ENCODE data around the gene OSM.
A peak's percentile ranks its signal among the peaks of the same experiment; 100 is the strongest.

OSM gene

GRCh38 chr22:30225220-30225927 lies 41.3 kb downstream of the OSM start:
- Histone ChIP-seq H3K4me1 (ENCODE audit: control insufficient read depth, insufficient read depth, low read length) (peaks cover 12% of the 10 kb centered on the region), H3K9me3 (ENCODE audit: control insufficient read depth, insufficient read depth, low read depth, low read length) (no peaks in the 10 kb centered on the region), H3K4me3 (ENCODE audit: low read depth, low read length) (no peak overlapping the region), H3K36me3 (ENCODE audit: control insufficient read depth in 2 of 2, insufficient read depth in 1 of 2, low read length in 2 of 2) (no peaks in the 10 kb centered on the region), H3K27ac (ENCODE audit: extremely low read depth, low read depth, low read length) (no peak overlapping the region)
- POLR2A ChIA-PET, result no interaction called here
- TF ChIP-seq ZNF514 (tag by site-specific recombination; IDR thresholded peaks at IDR 0.05), result no peak
- no peak for TF ChIP-seq PRDM4 (tag by site-specific recombination; IDR thresholded peaks at IDR 0.05)
- TF ChIP-seq ZNF747 (tag by site-specific recombination; IDR thresholded peaks at IDR 0.05), result no peak
- TF ChIP-seq IKZF3 (tag by site-specific recombination; IDR thresholded peaks at IDR 0.05), result no peak
- TF ChIP-seq ZFP41 (tag by site-specific recombination; IDR thresholded peaks at IDR 0.05; ENCODE audit: borderline replicate concordance), result no peak
- no peak for TF ChIP-seq SP7 (tag by site-specific recombination; IDR thresholded peaks at IDR 0.05)
- no peak for TF ChIP-seq ZNF501 (tag by site-specific recombination; IDR thresholded peaks at IDR 0.05)
- TF ChIP-seq MYNN (tag by site-specific recombination; IDR thresholded peaks at IDR 0.05; ENCODE audit: borderline replicate concordance), result no peak
- no peak for TF ChIP-seq OSR2 (tag by site-specific recombination; IDR thresholded peaks at IDR 0.05)
- TF ChIP-seq ZNF654 (tag by site-specific recombination; IDR thresholded peaks at IDR 0.05; ENCODE audit: low read depth), result no peak
- no peak for TF ChIP-seq ZNF488 (tag by site-specific recombination; IDR thresholded peaks at IDR 0.05)
- TF ChIP-seq KLF17 (tag by site-specific recombination; IDR thresholded peaks at IDR 0.05), result no peak
- no peak for TF ChIP-seq ZNF24 (tag by site-specific recombination; IDR thresholded peaks at IDR 0.05)
- CTCF ChIA-PET, result interaction anchor here (0.6 to 2.7 kb wide), 2 partner anchors 11 to 30 kb away, joined by 3 to 9 read pairs; no protein-coding TSS in a partner anchor

GRCh38 chr22:30224161-30224857 lies 42.3 kb downstream of the OSM start:
- TF ChIP-seq GLIS2 (tag by site-specific recombination; IDR thresholded peaks at IDR 0.05), result no peak
- 0 out of 2 replicates have a peak, but pooled peaks have one; percentile 12 for TF ChIP-seq ZNF600 (tag by site-specific recombination; IDR thresholded peaks at IDR 0.05)
- peak; percentile 77 for TF ChIP-seq GLIS1 (tag by site-specific recombination; IDR thresholded peaks at IDR 0.05)
- TF ChIP-seq ZBTB17 (tag by site-specific recombination; IDR thresholded peaks at IDR 0.05), result peak; percentile 34; the same call in 1 of the 2 replicates
- CTCF ChIA-PET, result interaction anchor here (0.6 to 2.7 kb wide), 3 partner anchors 9 to 37 kb away, joined by 3 to 9 read pairs (median 4); no protein-coding TSS in a partner anchor
- POLR2A ChIA-PET, result interaction anchor here (1.0 kb wide), 1 partner anchor 29 kb away, joined by 3 read pairs; no protein-coding TSS in a partner anchor
- Histone ChIP-seq H3K27ac (ENCODE audit: extremely low read depth, low read depth, low read length) (no peak overlapping the region), H3K4me1 (ENCODE audit: control insufficient read depth, insufficient read depth, low read length) (peaks cover 12% of the 10 kb centered on the region), H3K36me3 (ENCODE audit: control insufficient read depth in 2 of 2, insufficient read depth in 1 of 2, low read length in 2 of 2) (no peaks in the 10 kb centered on the region), H3K4me3 (ENCODE audit: low read depth, low read length) (no peak overlapping the region), H3K9me3 (ENCODE audit: control insufficient read depth, insufficient read depth, low read depth, low read length) (no peaks in the 10 kb centered on the region)
